NCI-H2196 (cell line): ENCODE results near the gene GJA10.

Source experiments
- DNase-seq: peaks from one replicate; lab custom pipeline; 2025; ENCODE audit not compliant: unreplicated experiment; lab: John Stamatoyannopoulos, UW

The GJA10 gene

GRCh38 chr6:89916136-89916920 lies 22.1 kb downstream of the GJA10 start:
- DNase-seq = no peak

DNA sequence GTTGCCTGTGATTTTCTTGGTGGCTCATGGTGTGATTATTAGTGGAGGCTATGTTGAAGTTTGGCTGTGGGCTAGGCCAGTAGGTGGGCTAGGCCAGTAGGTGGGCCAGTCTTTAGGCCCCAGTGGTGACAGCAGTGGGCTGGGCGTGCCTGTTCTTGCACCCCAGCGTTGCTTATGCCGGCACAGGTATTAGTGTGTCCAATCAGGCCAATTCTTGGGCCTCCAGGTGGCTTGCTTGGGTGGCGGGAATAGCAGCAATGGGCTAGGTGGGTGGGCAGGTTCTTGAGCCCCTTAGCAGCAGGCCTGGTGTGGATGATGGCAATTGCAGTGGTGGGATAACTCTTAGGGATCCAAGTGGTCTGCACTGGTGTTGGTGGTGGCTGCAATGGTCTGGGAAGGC lies 22.9 kb downstream of the GJA10 start:
- no peak for DNase-seq

DNA sequence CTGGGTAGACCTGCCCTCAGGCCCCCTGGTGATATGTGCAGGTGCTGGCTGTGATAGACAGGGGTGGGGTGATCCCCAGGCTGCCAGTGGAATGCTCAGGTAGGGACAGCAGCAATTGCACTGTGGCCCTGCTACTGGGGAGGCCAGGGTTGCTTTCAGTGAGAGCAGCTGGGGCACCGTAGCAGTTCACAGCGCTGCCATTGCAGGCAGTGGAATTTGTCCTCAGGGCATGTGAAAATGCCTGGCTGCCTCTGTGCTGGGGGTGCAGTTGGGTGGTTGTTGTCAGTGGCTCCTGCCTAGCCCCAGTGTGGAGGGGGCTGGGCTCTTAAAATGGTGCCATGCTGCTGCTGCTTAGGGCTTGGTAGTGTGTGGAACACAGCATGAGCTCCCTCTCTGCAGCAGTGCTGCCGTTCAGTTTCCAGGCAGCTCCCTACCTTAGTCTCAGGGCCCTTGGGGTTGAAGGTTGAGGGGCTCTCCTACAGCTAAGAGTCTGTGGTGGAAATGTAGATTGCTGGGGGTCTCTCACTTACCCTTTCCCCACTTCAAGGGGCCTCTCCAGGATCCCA lies 23.6 kb downstream of the GJA10 start:
- DNase-seq = no peak

DNA sequence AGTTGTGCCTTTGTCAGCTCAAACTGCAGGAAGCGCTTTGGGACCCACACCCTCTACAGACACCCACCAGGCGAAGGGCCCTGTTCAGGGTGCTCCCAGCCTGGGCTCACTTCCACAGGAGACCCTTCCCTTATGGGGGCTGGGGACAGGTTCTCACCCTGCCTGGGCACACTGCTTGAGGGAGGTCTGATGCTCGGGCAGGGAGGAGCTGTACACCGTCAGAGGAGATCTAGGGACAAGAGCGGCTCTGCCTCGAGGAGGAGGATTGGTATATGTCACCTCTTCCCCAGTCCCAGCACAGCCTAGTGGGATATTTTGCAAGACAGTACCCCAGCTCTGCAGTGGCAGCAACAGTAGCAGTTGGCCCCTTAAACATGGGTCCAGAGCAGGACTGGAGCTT lies 26.9 kb downstream of the GJA10 start:
- no peak for DNase-seq

DNA sequence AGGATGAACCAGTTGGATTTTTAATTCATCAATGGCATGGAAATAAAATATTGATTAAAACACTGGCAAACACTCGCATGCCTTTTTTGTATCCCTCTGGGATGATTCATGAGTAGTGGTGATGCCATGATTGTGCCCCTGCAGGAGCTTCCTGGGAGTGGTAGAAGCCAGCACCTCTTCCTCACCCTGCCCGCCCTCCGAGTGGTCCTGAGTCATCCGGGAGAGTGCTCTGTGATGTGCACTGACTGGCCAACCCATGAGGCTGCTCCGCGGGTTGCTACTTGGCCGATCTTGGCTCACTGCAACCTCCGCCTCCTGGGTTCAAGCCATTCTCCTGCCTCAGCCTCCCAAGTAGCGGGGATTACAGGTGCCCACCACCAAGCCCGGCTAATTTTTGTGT lies 27.4 kb downstream of the GJA10 start:
- DNase-seq = no peak

GRCh38 chr6:89924231-89924630 lies 30.0 kb downstream of the GJA10 start:
- no peak for DNase-seq

DNA sequence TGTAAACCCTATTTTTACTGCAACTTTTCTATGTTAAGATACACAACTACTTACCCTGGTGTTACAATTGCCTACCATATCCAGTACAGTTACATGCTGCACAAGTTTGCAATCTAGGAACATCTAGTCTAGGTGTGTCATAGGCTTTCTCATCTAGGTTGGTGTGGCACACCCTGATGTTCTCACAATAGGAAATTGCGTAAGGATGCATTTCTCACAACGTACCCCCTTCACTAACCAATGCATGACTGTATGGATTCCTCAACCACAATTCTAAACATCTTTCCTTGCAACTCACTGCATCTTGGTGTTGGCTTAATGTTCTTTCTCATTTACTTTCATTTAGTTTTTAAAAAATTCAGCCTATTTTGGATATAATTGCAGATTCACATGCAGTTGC lies 31.6 kb downstream of the GJA10 start:
- DNase-seq = no peak

GRCh38 chr6:89927264-89927663 lies 33.0 kb downstream of the GJA10 start:
- DNase-seq = no peak

DNA sequence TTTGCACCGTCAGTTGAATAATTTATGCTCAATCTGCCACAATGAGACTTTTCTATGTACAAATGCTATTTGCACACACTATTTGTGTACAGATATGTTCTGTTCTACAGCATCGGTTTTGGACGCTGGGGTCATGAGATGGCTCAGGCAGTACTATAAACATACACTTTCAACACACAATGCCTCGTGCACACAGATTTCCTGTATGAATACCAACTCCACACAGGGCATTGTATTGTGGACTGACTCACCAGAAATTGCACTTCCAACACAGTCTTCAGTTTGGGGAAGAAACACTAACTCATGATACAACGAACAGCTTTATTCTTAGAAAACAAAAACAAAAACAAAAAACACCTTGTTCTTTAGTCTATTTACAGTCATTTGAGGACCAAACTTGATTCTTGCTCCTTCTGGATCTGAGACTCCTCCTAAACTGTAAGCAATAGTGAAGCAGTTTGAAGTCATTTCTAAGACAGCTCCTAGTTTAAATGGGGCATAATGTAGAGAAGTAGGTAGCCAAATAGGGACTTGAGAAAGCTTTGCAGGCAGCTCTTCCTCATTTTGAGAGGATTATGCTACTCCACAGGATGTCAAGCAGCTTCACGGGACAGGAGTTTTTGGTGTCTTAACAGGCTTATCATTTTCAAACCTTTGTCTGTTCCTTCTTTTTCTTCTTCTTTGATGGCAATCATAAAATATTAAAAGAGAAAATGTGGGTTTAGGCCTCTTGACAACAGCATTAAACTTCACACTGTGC lies 33.7 kb downstream of the GJA10 start:
- no peak for DNase-seq

- no peak for DNase-seq
Observed at GRCh38 chr6:89928604-89929003, 34.3 kb downstream of the GJA10 start.

- DNase-seq = no peak
Observed at GRCh38 chr6:89930789-89931188, 36.5 kb downstream of the GJA10 start.

GRCh38 chr6:89932245-89932802 lies 38.1 kb downstream of the GJA10 start:
- no peak for DNase-seq

- DNase-seq = no peak
Observed at GRCh38 chr6:89934685-89935366, 40.6 kb downstream of the GJA10 start.

DNA sequence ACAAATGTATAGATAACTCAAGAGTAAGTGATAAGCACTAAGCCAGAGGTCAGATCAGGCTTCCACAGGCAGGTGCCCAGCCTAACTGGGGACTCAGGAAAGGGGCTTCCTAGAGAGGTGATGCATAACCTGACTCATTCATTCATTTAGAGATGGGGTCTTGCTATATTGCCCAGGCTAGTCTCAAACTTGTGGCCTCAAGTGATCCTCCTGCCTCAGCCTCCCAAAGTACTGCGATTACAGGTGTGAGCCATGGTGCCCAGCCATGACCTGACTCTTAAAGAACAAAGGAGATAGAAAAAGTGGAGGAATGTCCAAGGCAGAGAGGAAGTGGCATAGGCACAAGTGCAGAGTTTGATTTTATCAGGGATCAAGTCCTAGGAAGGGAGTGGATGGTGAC lies 41.9 kb downstream of the GJA10 start:
- no peak for DNase-seq

DNA sequence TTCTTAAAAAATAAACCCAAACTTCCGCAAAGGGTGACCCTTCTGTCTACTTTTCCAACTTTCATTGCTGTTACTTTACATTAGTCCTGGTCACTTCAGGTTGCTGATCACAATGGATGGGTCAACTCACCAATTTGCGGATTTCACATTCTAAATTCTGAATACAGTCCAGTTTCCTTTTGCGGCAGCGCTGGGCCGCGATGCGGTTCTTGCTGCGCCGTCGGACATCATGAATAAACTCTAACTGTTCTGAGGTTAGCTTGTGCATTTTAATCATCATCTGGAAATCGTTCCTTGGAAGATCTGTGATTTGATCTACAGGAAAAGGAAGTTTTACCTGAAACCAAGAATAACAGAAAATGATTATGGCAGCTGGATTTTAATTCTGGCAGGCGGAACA lies 43.7 kb downstream of the GJA10 start:
- DNase-seq = no peak

DNA sequence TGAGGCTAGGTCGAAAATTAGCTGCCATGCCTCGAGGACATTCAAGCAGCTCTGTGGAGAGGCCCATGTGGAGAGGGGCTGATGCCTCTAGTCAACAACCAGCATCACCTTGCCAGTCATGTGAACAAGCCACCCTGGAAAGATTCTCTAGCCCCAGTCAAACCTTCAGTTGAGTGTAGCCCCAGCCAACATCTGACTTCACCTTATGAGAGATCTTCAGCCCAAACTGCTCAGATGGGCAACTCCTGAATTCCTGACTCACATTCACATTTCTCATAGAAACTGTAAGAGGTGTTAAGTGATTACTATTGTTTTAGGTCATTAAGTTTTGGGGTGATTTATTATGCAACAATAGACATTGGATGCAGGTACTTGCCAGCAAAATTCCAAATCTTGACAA lies 44.9 kb downstream of the GJA10 start:
- no peak for DNase-seq

- peak; percentile 71 for DNase-seq
Observed at GRCh38 chr6:89940225-89941027, 46.2 kb downstream of the GJA10 start.

- peak; percentile 64 for DNase-seq
Observed at GRCh38 chr6:89941031-89941762, 46.9 kb downstream of the GJA10 start.

GRCh38 chr6:89941763-89942497 lies 47.7 kb downstream of the GJA10 start:
- DNase-seq = no peak
